ENCODE results near the gene GRIK4. TPM values are rescaled to one million over a fixed set of nuclear protein-coding genes. Genes with fewer than 3 reads are reported as not detected.

The GRIK4 gene
- total RNA-seq, 1 donor from 2014 or later: 2.2 TPM

DNA sequence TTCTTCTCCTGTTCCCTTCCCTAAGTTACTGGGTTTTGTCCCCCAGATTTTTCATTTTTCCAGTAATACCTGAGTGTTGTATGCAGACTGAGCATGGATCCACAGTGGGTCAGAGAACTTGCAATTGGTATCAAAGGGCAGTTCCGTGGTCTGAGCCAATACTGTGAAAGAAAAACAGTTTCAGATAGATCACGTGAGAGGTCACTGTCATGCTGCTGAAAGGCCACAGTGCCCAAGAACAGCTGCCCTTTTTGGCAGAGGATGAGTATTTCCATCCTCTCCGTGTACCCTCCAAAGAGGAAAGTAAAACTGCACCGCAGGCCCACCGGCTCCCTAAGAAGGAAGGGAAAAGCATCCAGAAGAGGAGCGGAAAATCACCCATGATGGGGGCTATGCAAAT is 439.3 kb downstream of the GRIK4 start:
- Mint-ChIP-seq H3K27ac (no peak overlapping the region), H3K9me3 (no peaks in the 10 kb centered on the region), H3K4me3 (no peak overlapping the region), H3K27me3 (ENCODE audit: low read depth) (peaks cover 40% of the 10 kb centered on the region), H3K36me3 (no peaks in the 10 kb centered on the region), H3K4me1 (peaks cover 3% of the 10 kb centered on the region)
- TF ChIP-seq CTCF (IDR thresholded peaks at IDR 0.05; ENCODE audit: unreplicated experiment): no peak
- no peak for DNase-seq (ENCODE audit: low spot score in 2 of 2, unreplicated experiment in 2 of 2)

DNA sequence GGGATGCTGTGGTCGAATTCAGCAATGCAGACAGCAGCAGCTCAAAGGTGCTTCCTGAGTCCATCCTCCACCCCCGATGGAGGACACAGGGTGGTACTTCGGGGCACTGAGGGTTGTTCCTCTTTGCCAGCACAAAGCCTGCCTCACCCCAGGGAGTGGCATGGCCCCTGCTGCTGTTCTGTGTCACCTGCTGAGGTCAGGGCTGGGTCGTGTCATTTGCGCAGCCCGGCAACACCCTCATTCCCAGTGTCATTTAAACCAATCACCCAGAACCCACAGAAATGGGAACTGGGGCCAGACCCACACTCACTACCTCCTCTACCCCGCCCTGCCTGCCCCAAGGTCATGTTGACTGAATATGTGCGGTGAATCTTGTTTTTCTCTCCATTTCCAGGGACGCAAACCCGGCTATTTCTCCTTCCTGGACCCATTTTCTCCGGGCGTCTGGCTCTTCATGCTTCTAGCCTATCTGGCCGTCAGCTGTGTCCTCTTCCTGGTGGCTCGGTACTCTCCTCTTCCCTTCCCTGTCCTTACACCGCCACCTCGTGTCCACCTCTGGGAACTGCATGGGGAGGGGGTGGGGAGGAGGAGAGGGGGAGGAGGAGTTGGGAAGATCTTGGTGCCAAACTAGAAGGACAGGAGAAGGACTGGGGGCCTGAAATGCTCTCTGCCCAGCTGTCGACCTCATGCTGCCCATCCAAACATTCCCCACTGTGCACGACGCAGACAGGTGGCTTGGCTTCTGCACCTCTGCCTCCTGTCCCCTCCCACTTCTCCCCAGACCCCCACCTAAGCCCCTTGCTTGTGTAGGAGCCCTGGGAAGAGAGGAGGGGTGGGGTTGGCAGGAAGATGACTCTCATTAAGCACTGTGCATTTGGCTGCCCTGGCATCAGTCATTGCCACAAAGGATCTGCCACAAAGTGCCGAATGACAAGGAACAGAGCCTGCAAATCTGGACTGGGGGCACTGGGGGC is 441.2 kb downstream of the GRIK4 start:
- Mint-ChIP-seq H3K27me3 (ENCODE audit: low read depth) (peaks cover 34% of the 10 kb centered on the region), H3K27ac (no peak overlapping the region), H3K4me1 (peaks cover 12% of the 10 kb centered on the region), H3K4me3 (peak overlapping the region; percentile 6), H3K36me3 (no peaks in the 10 kb centered on the region), H3K9me3 (no peaks in the 10 kb centered on the region)
- peak; percentile 69 to 88 for DNase-seq (ENCODE audit: low spot score in 2 of 2, unreplicated experiment in 2 of 2)
- peak; percentile 54 for TF ChIP-seq CTCF (IDR thresholded peaks at IDR 0.05; ENCODE audit: unreplicated experiment)

- no peak for DNase-seq (ENCODE audit: low spot score in 2 of 2, unreplicated experiment in 2 of 2)
- no peak for TF ChIP-seq CTCF (IDR thresholded peaks at IDR 0.05; ENCODE audit: unreplicated experiment)
- Mint-ChIP-seq H3K9me3 (no peaks in the 10 kb centered on the region), H3K4me3 (no peak overlapping the region), H3K27ac (no peak overlapping the region), H3K27me3 (ENCODE audit: low read depth) (peaks cover 17% of the 10 kb centered on the region), H3K4me1 (peaks cover 12% of the 10 kb centered on the region), H3K36me3 (no peaks in the 10 kb centered on the region)
These were observed 442.8 kb downstream of the GRIK4 start for GRCh38 chr11:120954381-120954780.

- no peak for TF ChIP-seq CTCF (IDR thresholded peaks at IDR 0.05; ENCODE audit: unreplicated experiment)
- Mint-ChIP-seq H3K4me1 (peaks cover 12% of the 10 kb centered on the region), H3K4me3 (no peak overlapping the region), H3K9me3 (no peaks in the 10 kb centered on the region), H3K27ac (peak overlapping the region; percentile 66), H3K27me3 (ENCODE audit: low read depth) (peaks cover 8% of the 10 kb centered on the region), H3K36me3 (no peaks in the 10 kb centered on the region)
- no peak for DNase-seq (ENCODE audit: low spot score in 2 of 2, unreplicated experiment in 2 of 2)
These were observed 445.4 kb downstream of the GRIK4 start for GRCh38 chr11:120956710-120957495.

DNA sequence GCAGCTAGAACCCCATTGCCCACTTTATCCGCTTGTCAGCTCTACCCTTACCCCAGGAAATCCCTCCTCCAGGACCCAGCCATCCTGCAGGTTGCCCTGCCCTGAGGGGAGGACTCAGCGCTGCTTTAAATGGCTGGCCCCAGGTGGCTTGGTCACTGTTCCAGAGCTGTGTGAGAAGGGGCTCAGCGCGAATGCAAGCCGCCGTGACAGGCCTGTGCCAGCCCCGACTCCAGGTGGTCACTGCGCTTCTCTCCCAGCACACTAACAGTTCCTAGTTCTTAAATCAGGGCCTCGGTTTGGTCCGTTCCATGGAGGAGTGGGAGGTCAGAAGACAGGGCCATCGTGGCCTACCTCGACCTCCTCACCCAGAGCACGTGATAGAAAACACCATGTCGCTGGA is 446.6 kb downstream of the GRIK4 start:
- H3K4me3 Mint-ChIP-seq: no peak overlapping the region
- peaks cover 14% of the 10 kb centered on the region for H3K27me3 Mint-ChIP-seq (ENCODE audit: low read depth)
- H3K36me3 Mint-ChIP-seq: no peaks in the 10 kb centered on the region
- DNase-seq (ENCODE audit: low spot score in 2 of 2, unreplicated experiment in 2 of 2): no peak
- H3K9me3 Mint-ChIP-seq: no peaks in the 10 kb centered on the region
- TF ChIP-seq CTCF (IDR thresholded peaks at IDR 0.05; ENCODE audit: unreplicated experiment): no peak
- peaks cover 8% of the 10 kb centered on the region for H3K4me1 Mint-ChIP-seq
- H3K27ac Mint-ChIP-seq: no peak overlapping the region

Data from mesothelial cell of epicardium (in vitro differentiated cells).